ENCODE data around the gene SMC6. TPM values are rescaled to one million over a fixed set of nuclear protein-coding genes. Genes with fewer than 3 reads are reported as not detected.

The SMC6 gene
- polyA plus RNA-seq, 1 donor (not counting 4 experiments of a cell fraction or from before 2014, with no cell fraction given) = 24.4 TPM

DNA sequence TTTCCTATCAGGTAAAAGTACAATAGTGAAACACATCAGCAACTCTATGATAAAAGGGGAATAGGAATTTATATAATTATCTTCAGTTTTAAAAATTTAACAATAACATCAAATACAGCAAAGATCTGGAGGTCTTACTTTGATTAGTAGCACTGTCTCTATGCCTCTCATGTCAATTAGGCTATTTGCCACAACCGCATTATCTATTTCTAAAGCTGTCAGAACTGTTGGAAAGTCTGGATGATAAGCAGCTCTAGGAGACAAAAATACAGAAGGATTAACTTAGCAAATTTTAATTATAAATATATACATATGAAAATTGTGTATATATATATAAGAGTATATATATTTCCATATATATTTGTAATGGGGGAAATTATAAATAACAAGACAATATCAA is 45.1 kb downstream of the SMC6 start:
- H3K27ac ChIP-seq (ENCODE audit: control insufficient read depth, insufficient read depth, low read length) = no peak overlapping the region

DNA sequence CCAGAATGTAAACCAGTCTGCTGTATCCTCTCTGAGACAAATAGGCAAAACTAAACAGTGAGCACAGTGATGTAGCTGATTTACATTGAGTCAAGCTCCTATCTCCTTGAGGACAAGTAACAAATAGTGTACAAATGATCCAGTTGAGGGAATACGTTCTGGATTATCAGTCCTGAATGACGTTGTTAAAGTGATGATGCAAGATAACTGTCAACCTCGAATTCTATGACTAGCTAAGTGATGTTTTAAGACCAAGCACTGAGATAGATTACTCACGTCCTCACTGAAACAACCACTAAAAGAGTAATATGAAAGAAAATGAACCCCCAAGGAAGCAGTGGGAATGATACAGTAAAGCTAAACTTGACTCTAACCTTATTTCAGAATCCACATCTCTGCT is 46.8 kb downstream of the SMC6 start:
- Histone ChIP-seq H3K4me2 (ENCODE audit: control insufficient read depth, extremely low read depth, insufficient read depth, low read depth, low read length) (no peak overlapping the region), H4K20me1 (ENCODE audit: control insufficient read depth, extremely low read depth, insufficient read depth, low read length) (no peaks in the 10 kb centered on the region), H3K36me3 (ENCODE audit: control insufficient read depth in 2 of 2, extremely low read depth in 1 of 2, insufficient read depth in 2 of 2, low read length in 2 of 2) (peaks cover 7 to 16% of the 10 kb centered on the region in 2 experiments), H2AFZ (ENCODE audit: control insufficient read depth, low read length) (no peak overlapping the region), H3K79me2 (ENCODE audit: control insufficient read depth, insufficient read depth, low read length) (no peaks in the 10 kb centered on the region), H3K27ac (ENCODE audit: control insufficient read depth, insufficient read depth, low read length) (no peak overlapping the region), H3K9me1 (ENCODE audit: control insufficient read depth, extremely low read depth, insufficient read depth, low read length) (no peaks in the 10 kb centered on the region), H3K4me3 (ENCODE audit: control insufficient read depth in 2 of 3, extremely low read depth in 1 of 3, insufficient read depth in 2 of 3, low read depth in 1 of 3, low read length in 3 of 3) (no peak overlapping the region), H3K9me3 (ENCODE audit: control insufficient read depth, low read depth, low read length) (no peaks in the 10 kb centered on the region), H3K4me1 (ENCODE audit: control insufficient read depth, extremely low read depth, insufficient read depth, low read length) (no peaks in the 10 kb centered on the region), H3K27me3 (ENCODE audit: control insufficient read depth, extremely low read depth, insufficient read depth, low read length) (no peaks in the 10 kb centered on the region), H3K9ac (ENCODE audit: control insufficient read depth, extremely low read depth, insufficient read depth, low read length) (no peak overlapping the region)
- FAIRE-seq (no peak), DNase-seq (ENCODE audit: low read depth, low spot score) (no peak)
- dilution Hi-C loops (cut with MboI; ENCODE audit: extremely low pct_ligation_motif_present, low sequenced_read_pairs) = no loop called here
- TF ChIP-seq EZH2 (IDR thresholded peaks at IDR 0.05; ENCODE audit: low read length) = no peak
- TF ChIP-seq, protein P1, sequence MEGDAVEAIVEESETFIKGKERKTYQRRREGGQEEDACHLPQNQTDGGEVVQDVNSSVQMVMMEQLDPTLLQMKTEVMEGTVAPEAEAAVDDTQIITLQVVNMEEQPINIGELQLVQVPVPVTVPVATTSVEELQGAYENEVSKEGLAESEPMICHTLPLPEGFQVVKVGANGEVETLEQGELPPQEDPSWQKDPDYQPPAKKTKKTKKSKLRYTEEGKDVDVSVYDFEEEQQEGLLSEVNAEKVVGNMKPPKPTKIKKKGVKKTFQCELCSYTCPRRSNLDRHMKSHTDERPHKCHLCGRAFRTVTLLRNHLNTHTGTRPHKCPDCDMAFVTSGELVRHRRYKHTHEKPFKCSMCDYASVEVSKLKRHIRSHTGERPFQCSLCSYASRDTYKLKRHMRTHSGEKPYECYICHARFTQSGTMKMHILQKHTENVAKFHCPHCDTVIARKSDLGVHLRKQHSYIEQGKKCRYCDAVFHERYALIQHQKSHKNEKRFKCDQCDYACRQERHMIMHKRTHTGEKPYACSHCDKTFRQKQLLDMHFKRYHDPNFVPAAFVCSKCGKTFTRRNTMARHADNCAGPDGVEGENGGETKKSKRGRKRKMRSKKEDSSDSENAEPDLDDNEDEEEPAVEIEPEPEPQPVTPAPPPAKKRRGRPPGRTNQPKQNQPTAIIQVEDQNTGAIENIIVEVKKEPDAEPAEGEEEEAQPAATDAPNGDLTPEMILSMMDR (optimal IDR thresholded peaks at IDR 0.05 in 1 of 3, IDR thresholded peaks at IDR 0.05 in 1 of 3, conservative IDR thresholded peaks at IDR 0.05 in 1 of 3; ENCODE audit: extremely low read depth in 1 of 3, insufficient read depth in 2 of 3, low read length in 3 of 3) = no peak

More for the DNA sequence above, 45.1 kb downstream of the SMC6 start:
- Histone ChIP-seq H3K9ac (ENCODE audit: control insufficient read depth, extremely low read depth, insufficient read depth, low read length) (no peak overlapping the region), H2AFZ (ENCODE audit: control insufficient read depth, low read length) (no peak overlapping the region), H3K9me1 (ENCODE audit: control insufficient read depth, extremely low read depth, insufficient read depth, low read length) (no peaks in the 10 kb centered on the region), H3K4me2 (ENCODE audit: control insufficient read depth, extremely low read depth, insufficient read depth, low read depth, low read length) (no peak overlapping the region), H3K36me3 (ENCODE audit: control insufficient read depth in 2 of 2, extremely low read depth in 1 of 2, insufficient read depth in 2 of 2, low read length in 2 of 2) (peaks cover 10 to 19% of the 10 kb centered on the region in 2 experiments), H3K79me2 (ENCODE audit: control insufficient read depth, insufficient read depth, low read length) (no peaks in the 10 kb centered on the region), H3K9me3 (ENCODE audit: control insufficient read depth, low read depth, low read length) (no peaks in the 10 kb centered on the region), H3K27me3 (ENCODE audit: control insufficient read depth, extremely low read depth, insufficient read depth, low read length) (no peaks in the 10 kb centered on the region), H3K4me1 (ENCODE audit: control insufficient read depth, extremely low read depth, insufficient read depth, low read length) (no peaks in the 10 kb centered on the region), H3K4me3 (ENCODE audit: control insufficient read depth in 2 of 3, extremely low read depth in 1 of 3, insufficient read depth in 2 of 3, low read depth in 1 of 3, low read length in 3 of 3) (no peak overlapping the region), H4K20me1 (ENCODE audit: control insufficient read depth, extremely low read depth, insufficient read depth, low read length) (no peaks in the 10 kb centered on the region)
- no peak for DNase-seq (ENCODE audit: low read depth, low spot score)
- dilution Hi-C loops (cut with MboI; ENCODE audit: extremely low pct_ligation_motif_present, low sequenced_read_pairs) = no loop called here
- no peak for FAIRE-seq
- TF ChIP-seq, protein P1 (optimal IDR thresholded peaks at IDR 0.05 in 1 of 3, IDR thresholded peaks at IDR 0.05 in 1 of 3, conservative IDR thresholded peaks at IDR 0.05 in 1 of 3; ENCODE audit: extremely low read depth in 1 of 3, insufficient read depth in 2 of 3, low read length in 3 of 3) = no peak
- no peak for TF ChIP-seq EZH2 (IDR thresholded peaks at IDR 0.05; ENCODE audit: low read length)
